ENCODE measurements around the gene EPS8L1.

DNA sequence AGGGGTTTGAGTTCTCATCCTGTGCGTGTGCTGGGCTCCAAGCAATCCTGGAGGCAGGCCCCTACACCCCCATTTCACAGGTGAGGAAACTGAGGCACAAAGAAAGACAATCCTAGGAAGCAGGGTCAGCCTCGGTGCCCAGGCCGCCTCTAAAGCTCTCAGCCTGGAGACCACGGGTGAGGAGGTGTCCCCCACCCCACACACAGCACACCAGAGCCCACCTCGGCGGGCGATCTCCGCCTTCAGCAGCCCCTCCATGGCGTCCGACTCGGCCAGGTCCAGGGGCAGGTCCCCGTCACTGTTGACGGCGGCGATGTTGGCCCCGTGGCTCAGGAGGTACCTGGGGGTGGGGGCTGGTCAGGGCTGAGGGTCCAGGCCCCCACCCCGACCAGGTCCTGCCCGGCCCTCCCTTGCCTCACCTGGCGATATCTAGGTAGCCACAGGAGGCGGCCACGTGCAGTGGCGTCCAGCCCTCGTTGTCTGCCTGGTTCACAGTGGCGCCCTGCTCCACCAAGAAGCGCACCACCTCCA, 36.6 kb downstream of the EPS8L1 start:
- TF ChIP-seq EZH2 (IDR thresholded peaks at IDR 0.05; ENCODE audit: borderline replicate concordance, low read length): no peak
- TF ChIP-seq, protein P1, sequence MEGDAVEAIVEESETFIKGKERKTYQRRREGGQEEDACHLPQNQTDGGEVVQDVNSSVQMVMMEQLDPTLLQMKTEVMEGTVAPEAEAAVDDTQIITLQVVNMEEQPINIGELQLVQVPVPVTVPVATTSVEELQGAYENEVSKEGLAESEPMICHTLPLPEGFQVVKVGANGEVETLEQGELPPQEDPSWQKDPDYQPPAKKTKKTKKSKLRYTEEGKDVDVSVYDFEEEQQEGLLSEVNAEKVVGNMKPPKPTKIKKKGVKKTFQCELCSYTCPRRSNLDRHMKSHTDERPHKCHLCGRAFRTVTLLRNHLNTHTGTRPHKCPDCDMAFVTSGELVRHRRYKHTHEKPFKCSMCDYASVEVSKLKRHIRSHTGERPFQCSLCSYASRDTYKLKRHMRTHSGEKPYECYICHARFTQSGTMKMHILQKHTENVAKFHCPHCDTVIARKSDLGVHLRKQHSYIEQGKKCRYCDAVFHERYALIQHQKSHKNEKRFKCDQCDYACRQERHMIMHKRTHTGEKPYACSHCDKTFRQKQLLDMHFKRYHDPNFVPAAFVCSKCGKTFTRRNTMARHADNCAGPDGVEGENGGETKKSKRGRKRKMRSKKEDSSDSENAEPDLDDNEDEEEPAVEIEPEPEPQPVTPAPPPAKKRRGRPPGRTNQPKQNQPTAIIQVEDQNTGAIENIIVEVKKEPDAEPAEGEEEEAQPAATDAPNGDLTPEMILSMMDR (IDR thresholded peaks at IDR 0.05; ENCODE audit: low read length): no peak
